Activated CD4-positive, alpha-beta T cell treated with anti-CD3 and anti-CD28 coated beads, Interleukin-2, amount 50 U/mL, for 24 hours (primary cell): ENCODE results near the gene KRTAP4-4.

ENCODE experiments used
- DNase-seq, 2 donors: peaks; one replicate each; pipeline ENCODE4 v3.0.0-alpha.2; 2020; ENCODE audit warnings: low read depth in 1 of 2, low spot score in 1 of 2

Gene KRTAP4-4

DNA sequence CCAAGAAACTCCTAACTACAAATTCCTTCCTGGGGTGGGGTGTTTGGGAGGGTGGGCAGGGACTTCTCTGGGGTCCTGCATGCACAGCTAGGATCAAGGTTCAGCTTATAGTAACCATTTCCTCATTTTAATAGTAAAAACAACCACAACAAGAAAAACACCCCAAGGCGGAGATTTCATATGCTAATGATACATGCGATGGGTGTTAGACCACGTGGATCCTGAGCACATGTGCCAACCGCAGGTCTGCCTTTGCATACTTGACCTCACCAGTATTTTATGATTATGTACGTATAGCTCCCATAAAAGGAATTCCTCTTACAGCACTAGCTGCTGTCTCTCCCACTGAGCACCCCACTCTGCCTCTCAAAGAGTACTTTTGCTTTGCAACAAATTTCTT is 44.3 kb downstream of the KRTAP4-4 start:
- no peak for DNase-seq

GRCh38 chr17:41111151-41111885 is 49.2 kb downstream of the KRTAP4-4 start:
- DNase-seq, result no peak
